ENCODE data around the gene SLC6A4. TPM values are rescaled to one million over a fixed set of nuclear protein-coding genes. Genes with fewer than 3 reads are reported as not detected.
"Not testable (repeated sequence)": the region's sequence is repeated elsewhere in the genome, so short reads cannot be mapped to it uniquely, and the experiment has no call there.

Gene SLC6A4
- polyA plus RNA-seq, 3 donors = not detected

- no peak overlapping the region for H3K4me3 ChIP-seq (replicated peaks in 1 of 3; ENCODE audit: low read depth in 2 of 3, low read length in 3 of 3)
- H3K36me3 ChIP-seq (replicated peaks in 1 of 2; ENCODE audit: control insufficient read depth in 1 of 2, insufficient read depth in 2 of 2, low read length in 2 of 2) = no peaks in the 10 kb centered on the region
- H3K4me3 Mint-ChIP-seq = no peak overlapping the region
- peaks cover 0 to 1% (median 0%) of the 10 kb centered on the region in 7 donors for H3K9me3 Mint-ChIP-seq
- H3K9ac ChIP-seq (ENCODE audit: insufficient read depth, low read length, poor library complexity, severe bottlenecking) = no peak overlapping the region
- H4K20me1 ChIP-seq (ENCODE audit: insufficient read depth, low read length) = no peaks in the 10 kb centered on the region
- H3K27ac Mint-ChIP-seq = no peak overlapping the region
- no peaks in the 10 kb centered on the region for H3K9me3 ChIP-seq (replicated peaks in 1 of 2; ENCODE audit: control insufficient read depth in 1 of 2, insufficient read depth in 1 of 2, low read length in 2 of 2)
- H3K27ac ChIP-seq (ENCODE audit: low read depth in 1 of 2, low read length in 2 of 2) = no peak overlapping the region
- TF ChIP-seq, protein P1, sequence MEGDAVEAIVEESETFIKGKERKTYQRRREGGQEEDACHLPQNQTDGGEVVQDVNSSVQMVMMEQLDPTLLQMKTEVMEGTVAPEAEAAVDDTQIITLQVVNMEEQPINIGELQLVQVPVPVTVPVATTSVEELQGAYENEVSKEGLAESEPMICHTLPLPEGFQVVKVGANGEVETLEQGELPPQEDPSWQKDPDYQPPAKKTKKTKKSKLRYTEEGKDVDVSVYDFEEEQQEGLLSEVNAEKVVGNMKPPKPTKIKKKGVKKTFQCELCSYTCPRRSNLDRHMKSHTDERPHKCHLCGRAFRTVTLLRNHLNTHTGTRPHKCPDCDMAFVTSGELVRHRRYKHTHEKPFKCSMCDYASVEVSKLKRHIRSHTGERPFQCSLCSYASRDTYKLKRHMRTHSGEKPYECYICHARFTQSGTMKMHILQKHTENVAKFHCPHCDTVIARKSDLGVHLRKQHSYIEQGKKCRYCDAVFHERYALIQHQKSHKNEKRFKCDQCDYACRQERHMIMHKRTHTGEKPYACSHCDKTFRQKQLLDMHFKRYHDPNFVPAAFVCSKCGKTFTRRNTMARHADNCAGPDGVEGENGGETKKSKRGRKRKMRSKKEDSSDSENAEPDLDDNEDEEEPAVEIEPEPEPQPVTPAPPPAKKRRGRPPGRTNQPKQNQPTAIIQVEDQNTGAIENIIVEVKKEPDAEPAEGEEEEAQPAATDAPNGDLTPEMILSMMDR (IDR thresholded peaks at IDR 0.05) = no peak
- peaks cover 10 to 23% (median 23%) of the 10 kb centered on the region in 3 donors for H3K27me3 Mint-ChIP-seq (ENCODE audit: low read depth in 3 of 3)
- H3K4me1 Mint-ChIP-seq = peaks cover 9% of the 10 kb centered on the region
- H3K27me3 ChIP-seq (ENCODE audit: control insufficient read depth in 2 of 2, insufficient read depth in 2 of 2, low read length in 2 of 2) = no peaks in the 10 kb centered on the region
- no peak overlapping the region for H2AFZ ChIP-seq (ENCODE audit: insufficient read depth, low read depth, low read length, poor library complexity, severe bottlenecking)
- H3K79me2 ChIP-seq (ENCODE audit: insufficient read depth, low read length) = no peaks in the 10 kb centered on the region
- WGBS (ENCODE audit: insufficient coverage) = 92% methylated on average over 4 of the region's 6 CpGs
- intact Hi-C loops (cut with micrococcal nuclease) = no loop called here
- no peak for DNase-seq
- peaks cover 0 to 5% of the 10 kb centered on the region in 2 donors for H3K4me1 ChIP-seq (ENCODE audit: control insufficient read depth in 1 of 2, insufficient read depth in 2 of 2, low read length in 2 of 2)
- H3K36me3 Mint-ChIP-seq = no peaks in the 10 kb centered on the region
- no peak overlapping the region for H3K4me2 ChIP-seq (replicated peaks; ENCODE audit: extremely low read depth, low read length, poor library complexity, severe bottlenecking)
Observed at GRCh38 chr17:30203471-30203981, 32.0 kb downstream of the SLC6A4 start.

- H3K27me3 Mint-ChIP-seq (ENCODE audit: low read depth in 3 of 3) = peaks cover 5 to 10% (median 10%) of the 10 kb centered on the region in 3 donors
- H2AFZ ChIP-seq (ENCODE audit: insufficient read depth, low read depth, low read length, poor library complexity, severe bottlenecking); H3K4me3 Mint-ChIP-seq; H3K36me3 Mint-ChIP-seq; intact Hi-C loops (cut with micrococcal nuclease); H3K4me2 ChIP-seq (replicated peaks; ENCODE audit: extremely low read depth, low read length, poor library complexity, severe bottlenecking); H3K9ac ChIP-seq (ENCODE audit: insufficient read depth, low read length, poor library complexity, severe bottlenecking); H3K36me3 ChIP-seq (replicated peaks in 1 of 2; ENCODE audit: control insufficient read depth in 1 of 2, insufficient read depth in 2 of 2, low read length in 2 of 2); H4K20me1 ChIP-seq (ENCODE audit: insufficient read depth, low read length); H3K27ac ChIP-seq (ENCODE audit: low read depth in 1 of 2, low read length in 2 of 2); H3K27ac Mint-ChIP-seq; DNase-seq; H3K9me3 Mint-ChIP-seq; H3K4me3 ChIP-seq (replicated peaks in 1 of 3; ENCODE audit: low read depth in 2 of 3, low read length in 3 of 3); H3K9me3 ChIP-seq (replicated peaks in 1 of 2; ENCODE audit: control insufficient read depth in 1 of 2, insufficient read depth in 1 of 2, low read length in 2 of 2); H3K27me3 ChIP-seq (ENCODE audit: control insufficient read depth in 2 of 2, insufficient read depth in 2 of 2, low read length in 2 of 2); H3K4me1 ChIP-seq (ENCODE audit: control insufficient read depth in 1 of 2, insufficient read depth in 2 of 2, low read length in 2 of 2); H3K79me2 ChIP-seq (ENCODE audit: insufficient read depth, low read length); H3K4me1 Mint-ChIP-seq: not testable (repeated sequence)
- WGBS (ENCODE audit: insufficient coverage) = 92% methylated on average over 6 of the region's 9 CpGs
Observed at GRCh38 chr17:30200656-30201055, 34.8 kb downstream of the SLC6A4 start.

Measured in CD14-positive monocyte (primary cell).